ENCODE measurements around the gene DNAI1.
A peak's percentile ranks its signal among the peaks of the same experiment; 100 is the strongest.

DNAI1 gene

DNA sequence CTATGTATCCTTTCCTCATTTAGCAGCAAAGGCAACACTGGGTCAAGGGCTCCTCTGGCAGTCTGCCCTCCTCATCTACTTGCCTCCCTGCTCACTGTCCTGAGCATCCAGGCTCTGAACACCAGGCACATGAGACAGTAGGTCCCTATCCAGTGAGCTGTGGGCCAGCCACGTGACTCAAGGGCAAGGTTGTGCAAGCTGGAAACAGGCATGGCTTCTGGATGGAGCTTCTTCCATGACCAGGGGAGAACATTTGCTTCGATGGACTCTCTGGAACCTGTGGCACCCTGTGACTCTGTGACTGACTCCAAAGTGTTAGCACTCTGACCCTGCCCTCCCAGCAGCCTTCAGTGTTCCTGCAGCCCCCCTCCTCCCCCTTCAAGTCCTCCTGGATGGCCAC lies 33.0 kb downstream of the DNAI1 start:
- DNase-seq (ENCODE audit: low read depth), result no peak

DNA sequence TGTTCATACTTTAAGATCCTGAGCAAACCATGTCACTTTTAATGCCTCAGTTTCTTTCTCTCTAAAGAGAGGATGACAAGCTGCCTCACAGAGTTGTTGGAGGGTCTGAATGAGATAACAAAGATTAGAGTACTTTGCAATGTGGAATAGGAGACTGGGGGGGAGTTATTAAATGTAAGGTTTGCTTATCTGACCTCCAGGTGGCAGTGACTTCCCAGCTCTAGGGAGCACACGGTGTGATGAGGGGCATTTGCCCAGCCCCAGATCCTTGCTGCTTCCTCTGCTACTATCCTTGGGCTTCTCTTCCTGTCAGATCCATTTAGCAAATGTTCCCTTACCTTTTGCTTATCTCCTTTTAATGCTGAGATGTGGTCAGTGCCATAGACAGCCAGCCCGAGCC lies 33.4 kb downstream of the DNAI1 start:
- no peak for DNase-seq (ENCODE audit: low read depth)

DNA sequence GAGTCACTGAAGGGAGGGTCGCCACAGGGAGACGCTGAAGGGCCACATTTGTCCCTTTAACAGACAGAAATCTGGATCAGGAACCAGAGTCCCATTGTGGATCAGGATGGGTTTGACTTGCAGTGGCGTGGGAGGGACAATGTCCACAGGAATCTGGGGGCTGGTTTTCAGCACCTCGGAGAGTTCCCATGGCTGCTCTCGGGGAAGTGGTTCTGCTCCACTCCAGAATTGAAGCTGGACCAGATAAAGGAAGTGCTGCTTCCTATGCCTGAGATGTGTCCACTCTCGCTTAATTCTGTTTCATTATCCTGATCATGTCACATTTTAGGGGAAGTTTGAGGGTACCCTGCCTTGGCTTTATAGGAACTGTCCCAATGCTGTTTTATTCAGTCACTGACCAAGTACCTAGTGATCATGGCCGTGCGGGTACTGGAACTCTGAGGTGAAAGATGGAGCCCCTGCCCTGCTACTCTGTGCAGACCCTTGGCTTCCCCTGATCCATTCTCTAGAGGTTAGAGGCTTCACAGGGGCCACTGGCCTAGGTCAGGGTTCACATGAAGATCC lies 35.4 kb downstream of the DNAI1 start:
- DNase-seq (ENCODE audit: low read depth), result peak; percentile 3

DNA sequence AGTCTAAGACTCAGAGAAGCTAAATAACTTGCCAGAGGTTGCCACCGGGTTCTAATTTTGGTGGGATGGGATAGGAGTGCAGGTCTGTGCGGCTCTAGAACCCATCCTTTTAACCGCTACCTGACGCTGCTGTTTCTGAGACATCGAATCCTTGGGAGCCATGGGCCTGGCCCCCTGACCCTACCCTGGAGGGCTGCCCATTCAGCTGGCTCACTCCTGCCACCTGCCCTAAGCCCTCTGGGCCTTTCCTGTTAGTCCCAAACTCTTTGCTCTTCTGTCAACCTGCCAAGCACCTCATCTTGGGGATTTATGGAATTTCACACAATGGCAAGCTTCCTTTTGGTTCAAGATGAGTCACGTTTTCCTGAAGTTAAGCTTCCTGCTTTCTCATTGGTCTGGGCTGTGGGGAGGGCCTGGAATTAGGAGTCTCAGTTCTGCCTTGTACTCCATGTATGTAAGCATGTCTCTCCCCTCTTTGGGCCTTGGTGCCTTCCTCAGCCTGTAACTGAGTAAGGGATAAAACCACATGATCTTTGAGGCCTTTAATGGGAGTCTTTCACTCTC lies 37.6 kb downstream of the DNAI1 start:
- DNase-seq (ENCODE audit: low read depth), result no peak

DNA sequence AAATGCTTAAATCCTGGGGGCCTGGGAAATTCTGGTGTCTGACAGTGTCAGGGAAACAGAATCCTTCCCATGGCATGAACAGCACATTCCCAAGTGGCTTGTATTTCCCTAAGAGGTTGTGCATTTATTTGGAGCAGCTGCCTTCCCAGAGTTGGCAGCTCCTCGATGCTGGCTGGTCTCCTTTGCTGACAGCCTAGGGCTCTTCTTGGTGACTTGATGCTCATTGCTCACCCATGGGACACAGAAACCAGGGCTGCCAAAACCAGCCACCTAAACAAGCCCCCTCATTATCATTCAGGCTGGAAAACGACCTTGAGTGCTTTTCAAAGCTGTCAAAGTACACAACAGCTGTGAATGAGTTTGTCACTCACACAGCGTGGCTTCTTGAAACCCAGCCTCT lies 39.9 kb downstream of the DNAI1 start:
- DNase-seq (ENCODE audit: low read depth), result no peak

DNA sequence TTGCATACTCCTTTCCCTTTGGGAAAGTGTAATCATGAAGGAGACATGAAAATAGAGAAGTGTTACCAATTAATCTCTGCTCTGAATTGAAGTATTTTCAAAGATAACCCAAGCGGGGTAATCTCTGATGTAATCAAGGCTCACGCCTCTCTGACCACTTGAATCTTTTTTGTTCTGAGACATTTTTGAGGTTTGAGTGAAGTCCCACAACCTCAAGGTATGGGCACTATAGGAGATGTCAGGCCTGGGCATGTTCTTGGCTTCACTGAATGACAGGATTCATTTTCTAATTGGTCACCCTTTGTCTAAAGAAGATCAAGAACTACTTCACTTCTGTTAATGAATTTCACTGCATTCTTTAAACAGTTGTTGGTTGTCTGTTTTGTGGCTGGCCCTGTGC lies 40.5 kb downstream of the DNAI1 start:
- DNase-seq (ENCODE audit: low read depth), result no peak

DNA sequence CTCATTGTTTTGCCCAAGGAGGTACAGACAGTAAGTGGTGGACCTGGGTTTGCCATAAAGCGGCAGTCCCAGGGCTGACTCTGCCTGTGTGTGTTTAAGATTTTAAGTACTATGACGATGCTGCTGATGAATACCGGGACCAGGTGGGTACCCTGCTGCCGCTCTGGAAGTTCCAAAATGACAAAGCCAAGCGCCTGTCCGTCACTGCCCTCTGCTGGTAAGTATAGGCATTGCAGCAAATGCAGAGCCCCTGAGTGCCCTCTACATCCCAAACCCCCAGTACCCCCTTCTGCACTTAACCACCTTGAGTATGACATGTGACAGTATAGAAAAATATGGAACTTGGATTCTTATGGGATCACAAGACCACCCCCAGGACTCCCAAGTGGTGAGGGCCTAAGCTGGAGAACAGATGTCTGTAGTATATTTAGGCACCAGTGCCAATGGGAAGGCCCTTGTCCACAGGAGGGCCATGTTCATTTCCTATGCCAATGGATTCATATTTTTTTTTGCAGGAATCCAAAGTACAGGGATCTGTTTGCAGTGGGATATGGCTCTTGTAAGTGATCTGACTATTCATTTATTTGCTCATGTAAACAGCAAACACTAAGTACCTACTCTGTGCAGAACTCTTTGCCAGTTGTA lies 42.1 kb downstream of the DNAI1 start:
- DNase-seq (ENCODE audit: low read depth), result peak; percentile 69

DNA sequence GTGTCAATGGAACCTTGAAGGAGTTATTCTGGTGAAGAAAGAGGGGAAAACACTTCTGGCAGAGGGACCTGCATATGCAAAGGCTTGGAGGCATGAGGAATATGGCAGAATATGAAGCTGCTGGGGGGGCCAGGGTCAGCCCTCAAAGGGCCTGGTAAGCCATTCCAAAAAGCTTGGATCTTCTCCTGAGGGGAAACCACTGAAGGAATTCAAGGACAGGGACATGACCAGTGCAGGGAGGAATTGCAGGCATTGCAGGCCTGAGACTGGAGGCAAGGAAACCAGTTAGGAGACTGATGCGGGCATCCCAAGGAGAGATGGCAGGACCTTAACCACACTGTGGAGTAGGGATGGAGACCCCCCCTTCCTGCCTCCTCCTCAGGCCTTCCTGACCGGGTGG lies 42.8 kb downstream of the DNAI1 start:
- DNase-seq (ENCODE audit: low read depth), result no peak

DNA sequence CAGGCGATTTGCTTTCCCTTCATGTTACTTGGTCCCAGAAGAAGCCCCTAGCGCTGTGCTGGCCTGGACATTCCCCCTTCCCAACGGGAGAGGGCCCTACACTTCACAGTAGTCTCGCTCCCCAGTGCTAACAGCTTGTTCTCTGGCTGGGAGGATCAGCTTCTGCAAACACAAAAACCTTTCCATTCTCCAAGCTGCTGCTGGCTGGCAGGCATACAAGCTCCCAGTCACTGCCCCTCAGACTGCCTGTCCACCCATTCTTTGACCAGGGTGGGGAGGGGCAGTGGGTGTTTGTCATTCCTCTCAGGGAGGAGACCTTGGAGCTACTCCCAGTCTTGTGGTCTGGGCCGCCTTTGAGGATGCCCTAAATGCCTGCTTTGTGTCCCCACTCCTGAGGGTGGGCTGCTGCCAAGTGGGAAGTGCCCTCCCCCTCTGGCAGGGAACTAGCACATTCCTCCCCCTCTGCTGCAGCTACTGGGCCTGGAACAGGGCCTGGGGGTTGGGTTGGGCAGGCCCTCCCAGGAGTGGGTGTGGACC lies 43.4 kb downstream of the DNAI1 start:
- DNase-seq (ENCODE audit: low read depth), result no peak

DNA sequence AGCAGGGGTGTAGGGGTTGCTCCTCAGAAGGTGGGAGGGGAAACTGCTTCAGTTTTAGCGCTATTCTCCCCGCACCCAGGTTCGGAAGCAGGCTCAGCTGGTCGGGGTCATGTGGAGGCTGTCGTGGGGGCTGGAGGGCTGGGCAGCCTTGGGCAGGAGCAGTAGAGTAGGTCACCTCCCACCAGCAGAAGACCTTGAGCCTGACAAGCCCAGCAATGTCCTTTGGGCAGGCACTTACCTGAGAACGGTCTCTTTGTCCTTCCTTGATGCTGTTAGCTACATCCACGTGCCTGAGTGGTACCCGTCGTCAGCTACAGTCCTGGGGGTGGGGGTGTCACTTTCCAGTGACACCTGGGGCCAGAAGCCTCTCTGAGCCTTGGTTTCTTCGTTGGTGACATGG lies 43.9 kb downstream of the DNAI1 start:
- DNase-seq (ENCODE audit: low read depth), result no peak

DNA sequence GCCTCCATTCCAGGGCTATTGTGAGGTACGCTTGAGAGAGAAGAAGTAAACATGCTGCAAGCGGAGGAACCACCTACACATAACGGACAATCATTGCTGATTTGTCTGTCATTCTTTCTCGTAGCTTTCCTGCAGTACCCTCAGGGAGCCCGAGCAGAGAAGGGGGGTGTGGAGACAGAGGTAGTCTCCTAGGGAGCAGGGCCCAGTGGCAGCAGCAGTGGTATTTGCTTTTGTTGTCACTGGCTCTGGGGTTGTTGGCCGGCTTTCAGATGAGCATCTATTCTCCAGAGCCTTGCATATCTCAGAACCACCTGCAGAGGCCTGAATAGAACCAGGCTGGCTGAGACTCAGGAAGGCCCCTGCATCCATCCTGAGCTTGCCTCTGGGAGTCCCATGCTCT lies 44.3 kb downstream of the DNAI1 start:
- no peak for DNase-seq (ENCODE audit: low read depth)

DNA sequence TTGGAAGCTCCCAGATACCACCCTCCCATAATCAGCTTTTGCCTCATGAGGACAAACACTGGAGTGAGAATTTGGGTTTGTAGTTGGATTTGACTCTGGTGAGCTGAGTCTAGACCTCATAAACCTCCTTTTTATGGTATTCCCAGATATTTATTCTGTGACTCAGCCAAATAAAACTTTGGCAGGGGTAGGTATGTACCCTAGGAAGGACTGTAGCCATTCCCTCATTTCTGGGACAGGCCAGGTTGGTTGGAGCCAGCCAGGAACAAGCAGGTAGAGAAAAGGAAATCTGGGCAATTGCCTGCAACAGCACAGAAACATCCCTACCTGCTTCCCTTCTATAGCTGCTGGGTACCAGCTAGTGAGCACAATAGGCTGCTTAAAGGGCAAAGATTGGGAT lies 44.8 kb downstream of the DNAI1 start:
- DNase-seq (ENCODE audit: low read depth), result no peak

DNA sequence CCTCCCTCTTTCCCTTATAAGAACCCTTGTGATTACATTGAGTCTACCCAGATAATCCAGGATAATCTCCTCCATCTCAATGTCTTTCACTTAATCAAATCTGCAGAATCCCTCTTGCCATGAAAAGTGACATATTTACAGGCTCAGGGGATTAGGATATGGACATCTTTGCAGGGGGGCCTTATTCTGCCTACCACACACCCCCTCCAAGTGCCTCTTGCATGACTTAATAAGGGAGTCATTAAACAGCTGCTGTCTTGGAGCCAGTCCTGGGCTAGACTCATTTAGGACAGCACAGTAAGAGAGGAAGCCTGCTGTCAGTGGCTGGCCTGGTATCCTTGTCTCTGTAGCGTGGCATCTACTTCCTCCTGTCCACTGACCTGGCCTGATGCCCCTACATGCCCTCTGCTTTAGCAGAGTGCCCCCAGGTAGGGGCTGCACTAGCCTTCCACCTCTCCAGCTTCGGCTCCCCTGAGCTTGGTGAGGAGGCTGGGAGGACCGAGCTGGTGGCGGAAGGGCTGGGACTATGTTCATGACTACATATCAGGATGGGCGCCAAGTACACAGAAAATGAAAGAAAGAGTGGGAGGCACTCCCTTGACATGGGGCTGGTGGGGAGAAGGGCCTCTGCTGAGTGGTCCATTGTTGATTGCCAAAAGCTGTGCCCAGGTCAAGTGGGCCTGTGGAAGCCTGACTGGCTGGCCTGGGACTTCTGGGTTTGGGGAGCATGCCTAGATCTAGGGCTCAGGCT lies 46.9 kb downstream of the DNAI1 start:
- DNase-seq (ENCODE audit: low read depth), result no peak

DNA sequence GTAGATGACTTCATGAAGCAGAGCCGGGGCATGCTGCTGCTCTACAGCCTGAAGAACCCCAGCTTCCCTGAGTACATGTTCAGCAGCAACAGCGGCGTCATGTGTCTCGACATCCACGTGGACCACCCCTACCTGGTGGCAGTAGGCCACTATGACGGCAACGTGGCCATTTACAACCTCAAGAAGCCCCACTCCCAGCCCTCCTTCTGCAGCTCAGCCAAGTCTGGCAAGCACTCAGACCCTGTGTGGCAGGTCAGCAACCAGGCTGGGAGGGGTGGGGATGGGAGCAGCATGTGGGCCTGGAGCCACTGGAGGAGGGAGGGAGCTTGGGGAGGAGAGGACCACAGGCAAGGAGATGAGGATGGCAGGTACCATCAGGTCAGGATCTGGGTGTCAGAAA lies 48.0 kb downstream of the DNAI1 start:
- no peak for DNase-seq (ENCODE audit: low read depth)

DNA sequence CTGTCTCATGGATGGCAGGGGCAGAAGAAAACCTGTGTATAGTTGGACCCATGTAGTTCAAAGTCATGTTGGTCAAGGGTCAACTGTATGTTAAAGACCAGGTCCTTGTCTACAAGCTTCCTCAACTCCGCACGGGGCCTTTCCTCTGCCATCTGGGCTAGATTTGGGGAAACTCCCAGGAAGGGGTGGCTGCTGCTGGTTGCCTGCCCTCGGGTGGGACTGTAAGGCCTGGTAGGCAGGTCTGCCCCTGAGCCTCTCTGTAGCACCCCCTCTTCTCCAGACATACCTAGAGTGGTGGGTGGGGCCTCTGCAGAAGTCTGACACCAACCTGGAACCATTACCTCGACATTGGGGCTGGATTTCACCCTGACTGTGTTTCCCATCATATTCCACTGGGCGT lies 49.0 kb downstream of the DNAI1 start:
- DNase-seq (ENCODE audit: low read depth), result no peak

DNA sequence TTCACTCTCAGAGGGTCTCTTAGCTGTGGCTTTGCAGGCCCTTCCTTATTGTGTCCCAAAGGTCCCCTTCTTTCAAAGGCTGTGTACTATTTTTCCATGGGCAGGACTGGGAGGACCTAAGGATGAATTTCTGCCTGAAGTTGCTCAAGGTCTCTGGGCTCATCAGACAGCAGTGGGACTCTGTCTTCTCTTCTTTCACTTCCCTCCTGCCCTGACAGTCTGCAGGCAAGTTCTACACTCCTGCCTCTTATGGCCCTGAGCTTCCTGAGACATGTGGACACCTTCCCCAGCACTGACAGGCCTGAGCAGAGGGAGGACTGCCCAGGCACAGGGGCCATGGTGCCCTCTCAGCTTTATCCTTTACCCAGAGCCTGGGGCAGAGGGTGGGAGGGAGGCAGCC lies 49.4 kb downstream of the DNAI1 start:
- no peak for DNase-seq (ENCODE audit: low read depth)

DNA sequence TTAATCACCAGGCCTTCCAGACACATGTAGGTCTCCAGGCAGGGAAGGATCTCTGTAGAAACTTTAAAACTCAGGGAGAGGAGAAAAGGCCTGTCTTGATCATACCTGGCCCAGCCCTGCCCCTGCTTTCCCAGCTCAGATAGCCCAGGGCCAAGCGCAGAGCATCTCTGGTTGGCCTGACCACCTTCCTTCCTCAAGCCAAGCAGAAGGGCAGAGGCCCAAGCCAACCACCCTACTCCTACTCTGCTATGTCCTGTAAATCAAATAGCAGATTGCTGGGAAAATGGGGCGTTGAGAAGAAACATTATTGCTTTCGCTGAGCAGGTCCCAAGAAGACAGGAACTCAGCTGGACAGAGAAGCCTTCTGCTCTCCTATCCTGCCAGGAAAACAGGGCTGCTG lies 49.9 kb downstream of the DNAI1 start:
- DNase-seq (ENCODE audit: low read depth), result no peak

DNA sequence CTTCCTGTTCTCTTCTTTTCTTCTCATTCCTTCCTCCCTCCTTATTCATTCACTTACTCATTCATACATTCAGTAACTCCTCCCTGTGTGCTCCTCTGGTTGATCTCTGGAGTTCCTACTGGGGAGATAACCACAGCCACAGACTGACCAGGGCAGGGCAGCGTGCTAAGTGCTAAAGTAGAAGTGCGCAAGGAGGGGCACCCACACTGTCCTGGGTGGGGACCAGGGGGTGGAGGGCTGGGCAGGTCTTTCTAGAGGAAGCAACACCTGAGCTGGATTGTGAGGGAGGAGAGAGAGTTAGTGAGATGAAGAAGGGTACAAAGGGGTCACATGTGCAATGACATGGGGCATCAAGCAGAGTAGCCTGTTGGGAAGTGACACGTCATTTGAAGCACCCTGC lies 50.3 kb downstream of the DNAI1 start:
- no peak for DNase-seq (ENCODE audit: low read depth)

DNA sequence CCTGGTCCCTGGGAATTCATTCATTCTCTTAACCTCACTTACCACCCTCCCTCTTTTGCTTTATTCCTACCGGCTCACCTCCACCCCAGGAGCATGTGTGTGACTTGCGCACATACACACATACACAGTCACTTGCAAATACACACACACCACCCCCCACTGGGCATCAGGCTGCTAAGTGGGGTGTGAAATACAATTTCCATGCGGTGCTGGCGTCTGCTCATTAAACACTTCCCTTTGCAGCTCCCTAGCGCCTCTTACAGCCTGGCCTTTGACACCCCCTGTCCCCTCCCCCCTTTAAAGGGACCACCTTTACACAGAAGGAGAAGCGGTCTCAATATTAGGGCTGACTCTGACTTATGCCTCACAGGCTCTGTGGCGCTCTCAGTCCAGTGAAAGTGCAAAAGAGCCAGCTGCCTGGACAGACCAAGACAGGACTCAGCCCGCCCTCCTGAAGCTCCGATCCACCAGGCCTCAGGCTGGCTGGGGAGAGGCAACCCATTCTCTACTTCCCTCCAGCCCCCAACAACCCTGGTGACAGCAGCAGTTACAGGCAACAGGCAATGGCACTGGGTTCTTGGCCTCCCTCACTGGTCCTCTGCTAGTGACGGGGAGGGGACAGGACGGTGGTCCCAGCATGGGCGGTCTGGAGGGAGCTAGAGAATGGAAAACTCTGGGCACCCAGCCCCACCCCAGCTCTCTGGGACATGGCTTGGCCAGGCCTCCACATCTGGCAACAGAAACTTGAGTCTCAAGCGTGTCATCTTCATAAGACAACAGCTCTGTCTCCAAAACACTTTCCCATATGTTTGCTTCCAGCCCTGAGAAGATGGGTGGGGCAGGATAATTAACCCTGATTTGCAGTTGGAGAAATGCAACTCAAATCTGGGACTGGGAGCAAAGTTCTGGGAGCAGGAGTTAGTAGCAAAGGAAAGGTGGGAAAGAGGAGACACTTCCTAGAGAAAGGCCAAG lies 52.2 kb downstream of the DNAI1 start:
- no peak for DNase-seq (ENCODE audit: low read depth)

DNA sequence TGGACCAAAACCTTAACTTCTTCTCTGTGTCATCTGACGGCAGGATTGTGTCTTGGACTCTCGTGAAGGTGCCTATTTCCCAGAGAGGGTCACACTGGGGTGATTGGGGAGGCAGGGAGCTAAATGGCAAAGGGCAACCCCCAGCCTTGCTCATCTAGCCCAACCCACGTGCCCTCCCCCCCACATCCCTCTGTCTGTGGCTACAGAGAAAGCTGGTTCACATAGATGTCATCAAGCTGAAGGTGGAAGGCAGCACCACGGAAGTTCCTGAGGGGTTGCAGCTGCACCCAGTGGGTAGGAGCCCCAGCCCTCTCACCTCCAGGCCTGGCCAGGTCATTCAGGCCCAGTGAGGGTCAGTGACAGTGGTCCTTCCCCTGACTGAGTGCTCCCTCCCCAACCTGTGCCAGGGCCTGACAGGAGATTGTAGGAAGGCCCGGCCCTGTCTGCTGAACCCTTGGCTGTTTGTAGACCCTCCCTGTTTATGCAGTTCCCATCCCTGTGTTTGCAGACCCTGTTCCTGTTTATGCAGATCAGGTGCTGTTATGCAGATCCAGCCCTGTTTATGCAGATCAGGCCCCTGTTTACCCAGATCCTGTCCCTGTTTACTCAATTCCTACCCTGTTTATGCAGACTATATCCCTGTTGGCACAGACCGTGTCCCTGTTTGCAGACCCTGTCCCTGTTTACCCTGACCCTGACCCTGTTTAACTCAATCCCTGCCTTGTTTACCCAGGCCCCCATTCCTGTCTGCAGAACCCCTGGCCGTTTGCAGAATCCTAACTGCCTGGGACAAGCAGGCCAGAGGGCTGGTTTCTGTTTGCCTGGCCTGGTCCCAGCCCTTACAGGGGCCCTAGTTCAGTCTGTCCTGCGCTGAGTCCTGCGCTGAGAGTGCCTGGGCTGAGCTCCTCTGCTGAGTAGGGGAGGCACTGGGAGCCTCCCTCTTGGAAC lies 53.8 kb downstream of the DNAI1 start:
- no peak for DNase-seq (ENCODE audit: low read depth)

All from activated T-cell treated with anti-CD3 and anti-CD28 coated beads for 1 hour (primary cell).